Omental fat pad (tissue), 4 donors: Measurements from ENCODE around the gene DUSP22. TPM values are rescaled to one million over a fixed set of nuclear protein-coding genes. Genes with fewer than 3 reads are reported as not detected.

Source experiments
- ATAC-seq: fragments of 150-250 bp; one replicate; pipeline ENCODE4 v1.9.1; 2016; ENCODE audit warnings: mild to moderate bottlenecking, moderate library complexity; ENCODE audit not compliant: low FRiP score
- DNase-seq: peaks from one replicate; pipeline ENCODE4 v3.0.0-alpha.2; 2019; ENCODE audit warnings: low spot score
- total RNA-seq, 4 donors: library from RNA; depleted of rRNA; stranded (reverse); fragments of >200 nt; gene quantifications; one replicate each; pipeline ENCODE4 v1.1.0, GENCODE V29; 2016
- TF ChIP-seq, protein P1 (sequence below), 3 donors: fragments of 450-650 bp; IDR thresholded peaks; one replicate each; pipeline ENCODE4 v1.5.1; 2016 to 2017; ENCODE audit warnings: antibody characterized with exemption in 3 of 3, mild to moderate bottlenecking in 3 of 3, moderate library complexity in 2 of 3

The DUSP22 gene
- total RNA-seq, 4 donors from 2014 or later: 47.4 to 93.6 (median 65.4) TPM

- ATAC-seq (no peak), DNase-seq (no peak)
- TF ChIP-seq, protein P1, sequence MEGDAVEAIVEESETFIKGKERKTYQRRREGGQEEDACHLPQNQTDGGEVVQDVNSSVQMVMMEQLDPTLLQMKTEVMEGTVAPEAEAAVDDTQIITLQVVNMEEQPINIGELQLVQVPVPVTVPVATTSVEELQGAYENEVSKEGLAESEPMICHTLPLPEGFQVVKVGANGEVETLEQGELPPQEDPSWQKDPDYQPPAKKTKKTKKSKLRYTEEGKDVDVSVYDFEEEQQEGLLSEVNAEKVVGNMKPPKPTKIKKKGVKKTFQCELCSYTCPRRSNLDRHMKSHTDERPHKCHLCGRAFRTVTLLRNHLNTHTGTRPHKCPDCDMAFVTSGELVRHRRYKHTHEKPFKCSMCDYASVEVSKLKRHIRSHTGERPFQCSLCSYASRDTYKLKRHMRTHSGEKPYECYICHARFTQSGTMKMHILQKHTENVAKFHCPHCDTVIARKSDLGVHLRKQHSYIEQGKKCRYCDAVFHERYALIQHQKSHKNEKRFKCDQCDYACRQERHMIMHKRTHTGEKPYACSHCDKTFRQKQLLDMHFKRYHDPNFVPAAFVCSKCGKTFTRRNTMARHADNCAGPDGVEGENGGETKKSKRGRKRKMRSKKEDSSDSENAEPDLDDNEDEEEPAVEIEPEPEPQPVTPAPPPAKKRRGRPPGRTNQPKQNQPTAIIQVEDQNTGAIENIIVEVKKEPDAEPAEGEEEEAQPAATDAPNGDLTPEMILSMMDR (IDR thresholded peaks at IDR 0.05): no peak
Observed at GRCh38 chr6:393391-394221, 101.3 kb downstream of the DUSP22 start.

GRCh38 chr6:394641-395289 lies 102.5 kb downstream of the DUSP22 start:
- TF ChIP-seq, protein P1 (IDR thresholded peaks at IDR 0.05): no peak
- no peak for ATAC-seq
- DNase-seq: no peak

- ATAC-seq (no peak), DNase-seq (no peak)
- TF ChIP-seq, protein P1 (IDR thresholded peaks at IDR 0.05): no peak
Observed at GRCh38 chr6:395432-396125, 103.3 kb downstream of the DUSP22 start.

GRCh38 chr6:396126-396520 lies 103.8 kb downstream of the DUSP22 start:
- TF ChIP-seq, protein P1 (IDR thresholded peaks at IDR 0.05): no peak
- DNase-seq (no peak), ATAC-seq (no peak)

DNA sequence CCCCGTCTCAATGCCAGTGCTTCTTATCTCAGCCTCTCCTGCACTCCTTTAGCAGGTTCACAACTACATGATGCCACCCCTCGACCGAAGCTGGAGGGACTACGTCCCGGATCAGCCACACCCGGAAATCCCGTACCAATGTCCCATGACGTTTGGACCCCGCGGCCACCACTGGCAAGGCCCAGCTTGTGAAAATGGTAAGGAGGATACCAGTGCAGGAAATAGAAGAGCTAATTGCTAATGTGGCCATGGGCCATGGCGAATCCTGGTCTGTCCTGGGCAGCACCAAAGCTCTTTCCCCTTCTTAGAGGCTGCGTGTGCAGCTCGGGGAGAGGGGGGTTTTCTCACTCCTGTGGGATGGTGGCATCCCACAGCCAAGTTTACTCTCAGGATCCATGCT lies 104.8 kb downstream of the DUSP22 start:
- TF ChIP-seq, protein P1 (IDR thresholded peaks at IDR 0.05): no peak
- no peak for ATAC-seq
- DNase-seq: no peak

DNA sequence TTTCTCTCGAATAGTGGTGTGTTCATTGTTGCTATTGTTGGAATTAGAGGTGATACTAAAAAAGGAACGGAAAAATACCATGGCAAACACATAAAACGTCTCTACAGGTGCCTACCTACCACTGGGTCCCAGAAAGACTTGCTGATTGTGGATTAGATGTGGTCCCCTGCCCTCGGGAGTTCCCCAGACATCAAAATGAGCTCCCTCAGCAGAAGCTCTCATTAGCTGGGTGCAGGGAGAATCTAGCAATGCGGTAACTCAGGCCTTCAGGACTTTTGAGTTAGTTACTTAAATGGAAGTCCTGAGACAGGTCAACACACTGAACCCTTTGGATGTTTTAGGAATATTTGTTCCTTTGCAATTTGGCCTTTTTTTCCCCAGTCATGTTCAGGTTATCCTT lies 105.3 kb downstream of the DUSP22 start:
- no peak for ATAC-seq
- DNase-seq: no peak

More for the DNA sequence above, 105.3 kb downstream of the DUSP22 start:
- TF ChIP-seq, protein P1 (IDR thresholded peaks at IDR 0.05): no peak
